Erythroblast (primary cell): ENCODE results near the gene CFAP20DC.

Source experiments
- GATA1 ChIP-seq: IDR thresholded peaks from 2 replicates; pipeline ENCODE4 v1.6.1; 2011; ENCODE audit warnings: low read depth, mild to moderate bottlenecking, control low read depth, low read length, moderate library complexity
- POLR2A ChIP-seq: IDR thresholded peaks from 2 replicates; pipeline ENCODE4 v1.6.1; 2011; ENCODE audit warnings: mild to moderate bottlenecking, low read length

DNA sequence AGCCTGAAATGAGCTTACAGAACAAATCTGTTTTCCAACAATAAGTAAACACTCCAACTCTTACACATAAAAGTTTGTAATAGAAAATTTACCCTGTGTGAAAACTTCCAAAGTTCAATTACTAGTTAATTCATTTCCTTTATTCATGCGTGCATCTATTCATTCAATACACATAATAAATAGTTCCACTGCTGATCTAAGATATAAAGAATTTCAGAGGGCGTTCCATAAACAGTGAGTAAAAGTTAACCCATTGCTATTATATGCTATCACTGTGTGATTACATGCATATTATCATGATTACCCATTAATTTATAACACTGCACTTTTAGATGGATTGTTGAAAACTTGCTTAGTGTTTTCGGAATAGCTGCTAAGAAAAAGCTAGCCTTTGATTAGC, 36.2 kb upstream of the CFAP20DC start:
- TF ChIP-seq POLR2A, result no peak
- TF ChIP-seq GATA1, result no peak
